ENCODE results near the gene EPHB1.
"Not testable (repeated sequence)": the region's sequence is repeated elsewhere in the genome, so short reads cannot be mapped to it uniquely, and the experiment has no call there.

The EPHB1 gene

GRCh38 chr3:134777341-134777740 is 17.7 kb upstream of the EPHB1 start:
- no peak for DNase-seq

GRCh38 chr3:134788283-134788682 is 6.8 kb upstream of the EPHB1 start:
- DNase-seq: not testable (repeated sequence)

GRCh38 chr3:134790065-134790464 is 5.0 kb upstream of the EPHB1 start:
- no peak for DNase-seq

GRCh38 chr3:134791992-134792391 is 3.1 kb upstream of the EPHB1 start:
- no peak for DNase-seq

- DNase-seq: no peak
These were observed 2.4 kb upstream of the EPHB1 start for GRCh38 chr3:134792700-134793099.

- DNase-seq: no peak
These were observed 1.5 kb upstream of the EPHB1 start for GRCh38 chr3:134793562-134793961.

GRCh38 chr3:134794323-134794722 is 737 bp upstream of the EPHB1 start:
- DNase-seq: no peak

- DNase-seq: peak; percentile 19
These were observed 753 bp downstream of the EPHB1 start for GRCh38 chr3:134795746-134796280.

GRCh38 chr3:134796281-134797056 is 1.4 kb downstream of the EPHB1 start:
- peak; percentile 20 for DNase-seq

GRCh38 chr3:134797057-134797740 is 2.1 kb downstream of the EPHB1 start:
- no peak for DNase-seq

GRCh38 chr3:134797741-134798451 is 2.8 kb downstream of the EPHB1 start:
- no peak for DNase-seq

- no peak for DNase-seq
These were observed 3.7 kb downstream of the EPHB1 start for GRCh38 chr3:134798681-134799311.

GRCh38 chr3:134799393-134799792 is 4.3 kb downstream of the EPHB1 start:
- DNase-seq: no peak

GRCh38 chr3:134801204-134801958 is 6.3 kb downstream of the EPHB1 start:
- no peak for DNase-seq

- DNase-seq: no peak
These were observed 7.5 kb downstream of the EPHB1 start for GRCh38 chr3:134802428-134803050.

- DNase-seq: no peak
These were observed 8.0 kb downstream of the EPHB1 start for GRCh38 chr3:134803051-134803505.

GRCh38 chr3:134803652-134804051 is 8.6 kb downstream of the EPHB1 start:
- DNase-seq: no peak

- no peak for DNase-seq
These were observed 9.7 kb downstream of the EPHB1 start for GRCh38 chr3:134804508-134805480.

GRCh38 chr3:134807189-134807588 is 12.1 kb downstream of the EPHB1 start:
- no peak for DNase-seq

GRCh38 chr3:134808835-134809234 is 13.8 kb downstream of the EPHB1 start:
- DNase-seq: no peak

All from fibroblast of skin of right quadriceps (primary cell).